Midbrain (tissue), 1 donor: ENCODE results near the gene LCLAT1.

Experiments
- DNase-seq: peaks from one replicate; lab custom pipeline; 2025; lab: John Stamatoyannopoulos, UW

The LCLAT1 gene

DNA sequence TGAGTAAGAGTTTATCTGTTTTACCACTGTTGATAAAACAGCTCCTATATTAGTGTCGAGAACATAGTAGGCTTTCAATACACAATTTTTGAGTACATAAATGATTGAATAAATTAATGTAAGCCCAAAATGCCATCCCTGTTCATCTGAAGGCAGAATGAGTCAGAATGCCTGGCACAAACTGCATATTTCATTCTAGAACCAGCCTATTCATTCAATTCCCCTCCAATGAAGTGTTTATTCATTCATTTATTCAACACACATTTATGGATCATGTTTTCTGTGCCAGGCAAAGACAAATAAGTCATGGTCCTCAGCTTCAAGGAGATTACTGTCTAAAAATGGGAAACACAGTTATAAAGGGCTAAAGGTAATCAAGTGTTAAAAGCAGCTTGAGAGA lies 22.8 kb upstream of the LCLAT1 start:
- no peak for DNase-seq

DNA sequence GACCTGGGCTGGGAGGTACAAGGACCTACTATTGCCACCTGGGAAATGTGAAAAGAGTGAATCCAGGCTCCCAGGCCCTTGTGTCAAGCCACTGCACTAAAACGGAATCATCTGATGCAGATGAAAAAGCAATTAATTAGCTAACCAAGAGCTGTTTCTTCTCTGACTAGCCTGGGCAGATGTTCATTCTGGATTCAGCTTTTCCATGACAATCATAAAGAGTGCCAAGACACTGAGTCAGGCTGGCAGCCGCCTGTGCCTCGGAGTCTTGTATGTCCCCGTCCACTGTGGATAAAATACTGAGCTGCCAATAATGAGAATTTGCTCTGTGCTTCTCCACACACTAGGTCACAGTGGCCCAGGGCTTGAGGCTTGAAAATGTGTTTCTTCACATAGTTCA lies 21.7 kb upstream of the LCLAT1 start:
- DNase-seq = peak; percentile 12

DNA sequence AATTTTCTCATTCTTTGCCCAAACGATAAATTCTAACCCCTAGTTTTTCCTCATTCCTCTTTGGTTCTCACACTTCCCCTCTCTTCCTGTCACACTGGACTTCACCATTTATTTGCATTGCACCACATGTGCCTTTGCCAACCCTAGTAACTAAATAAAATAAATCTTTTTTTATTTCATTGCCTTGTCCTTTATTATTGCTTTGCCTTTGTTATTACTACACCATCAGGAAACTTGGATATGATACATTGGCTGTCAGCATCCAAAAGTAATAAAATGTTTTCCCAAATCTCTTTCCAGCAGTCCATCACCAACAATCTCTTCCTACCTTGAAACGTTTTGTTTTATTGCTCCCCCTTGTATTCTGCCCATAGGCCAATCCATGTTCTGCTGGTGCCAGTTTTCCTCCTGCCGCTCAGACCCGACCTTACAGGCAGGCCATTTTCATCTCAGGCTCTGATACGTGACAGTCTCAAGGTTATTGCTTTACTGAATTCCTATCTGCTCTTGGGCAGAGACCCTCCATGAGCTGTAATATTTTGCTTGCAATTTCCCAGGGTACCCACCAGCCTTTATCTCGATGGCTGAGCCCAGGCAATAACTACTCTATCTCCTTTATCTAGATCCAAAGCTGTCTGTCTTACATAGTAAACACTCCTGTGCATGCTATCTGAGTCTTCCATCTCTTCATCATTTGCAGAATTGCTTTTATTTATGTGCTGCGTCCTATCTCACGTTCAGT lies 19.3 kb upstream of the LCLAT1 start:
- no peak for DNase-seq

DNA sequence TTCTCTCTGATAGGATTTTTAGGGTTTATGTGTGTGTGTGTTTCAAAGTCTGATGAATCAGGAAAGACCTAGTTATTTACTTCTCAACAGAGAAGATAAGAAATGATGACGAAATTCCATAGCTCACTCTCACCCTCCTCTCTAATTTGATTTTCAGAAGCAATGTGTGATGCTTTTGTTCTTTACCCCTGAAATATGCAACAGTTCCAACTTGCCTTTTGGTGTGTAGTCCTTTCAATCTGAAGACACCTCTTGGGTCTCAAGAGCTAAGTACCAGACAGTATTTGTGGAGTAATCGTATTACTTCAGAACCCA lies 18.7 kb upstream of the LCLAT1 start:
- DNase-seq = no peak

DNA sequence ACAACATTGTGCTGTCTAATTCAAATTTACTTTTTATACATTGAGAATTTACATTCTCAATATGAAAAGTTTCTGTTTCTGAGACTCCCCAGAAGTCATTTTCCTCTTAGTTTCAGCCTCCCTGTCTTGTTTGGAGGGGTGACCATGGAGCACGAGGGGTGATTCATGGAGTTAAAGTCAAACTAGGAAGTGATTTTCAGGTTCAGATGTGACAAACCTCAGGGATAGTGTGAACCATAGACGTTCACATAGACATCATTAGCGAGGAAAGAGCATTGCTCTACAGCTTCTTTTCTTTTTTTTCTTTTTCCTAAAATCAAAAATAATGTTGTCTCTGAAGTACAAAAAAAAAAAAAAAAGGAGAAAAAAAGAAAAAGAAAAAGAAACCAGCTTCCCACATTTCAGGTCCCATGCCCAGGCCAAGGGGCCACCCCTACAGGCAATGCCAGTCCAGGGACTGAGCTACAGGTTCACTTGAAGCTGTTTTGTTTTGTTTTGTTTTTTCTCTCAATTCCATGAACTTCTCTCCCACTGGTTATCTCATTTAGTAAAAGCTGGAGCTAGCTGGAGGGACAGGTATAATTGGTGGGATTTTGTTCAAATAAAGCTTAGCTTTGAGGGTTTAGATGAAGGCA lies 18.1 kb upstream of the LCLAT1 start:
- no peak for DNase-seq

DNA sequence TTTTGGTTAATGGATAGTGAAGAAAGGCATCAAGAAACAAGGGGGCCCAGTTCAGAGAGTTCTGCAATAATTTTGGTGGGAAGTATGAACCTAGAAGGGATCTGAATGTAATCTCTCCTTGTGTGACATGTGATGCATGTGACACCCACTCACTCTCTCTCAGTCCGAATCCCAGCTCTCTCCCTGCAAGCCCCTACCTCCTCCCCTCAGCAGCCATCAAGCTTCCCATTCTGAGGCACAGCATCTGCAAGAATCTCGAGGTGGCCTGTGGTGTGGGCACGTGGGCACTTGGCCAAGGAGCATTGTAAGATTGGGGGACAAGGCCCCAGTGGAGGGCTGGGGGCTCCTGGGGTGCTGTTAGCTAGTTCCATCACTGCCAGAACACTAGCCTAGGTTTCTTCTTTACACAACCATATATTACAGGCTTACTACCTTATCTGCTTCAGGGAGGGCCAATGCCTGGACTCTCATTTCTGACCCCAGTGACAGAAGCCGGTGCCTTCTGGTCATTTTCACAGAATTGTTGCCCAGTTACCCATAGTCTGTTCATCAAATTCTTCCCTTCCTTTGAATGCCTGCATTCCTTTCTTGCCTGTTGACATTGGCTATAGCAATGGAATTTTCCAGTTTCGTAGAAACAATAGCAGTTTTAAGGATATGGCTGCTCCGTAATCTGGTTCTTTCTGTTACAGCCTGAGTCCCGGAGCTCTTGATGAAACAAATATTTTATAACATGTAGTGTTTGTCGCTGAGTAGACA lies 13.3 kb upstream of the LCLAT1 start:
- DNase-seq = no peak

DNA sequence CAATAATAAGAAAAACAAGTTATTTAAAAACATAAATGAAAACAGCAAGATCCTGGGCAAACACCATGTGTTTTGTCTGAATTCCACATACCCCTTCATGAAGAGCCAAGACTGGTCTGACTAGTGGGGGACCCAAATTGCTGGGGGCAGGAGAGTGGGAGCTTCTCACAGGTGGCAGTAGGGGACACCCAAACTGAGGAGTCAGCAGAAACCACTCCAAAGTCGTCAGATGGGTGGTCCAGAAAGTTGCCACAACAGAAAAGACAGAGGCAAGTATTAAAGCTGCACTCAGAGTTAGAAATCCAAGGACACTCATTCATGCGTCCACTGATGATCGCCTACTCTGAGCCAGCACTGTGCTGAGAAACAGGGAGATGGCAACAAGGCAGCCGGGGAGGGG lies 12.3 kb upstream of the LCLAT1 start:
- DNase-seq = no peak

DNA sequence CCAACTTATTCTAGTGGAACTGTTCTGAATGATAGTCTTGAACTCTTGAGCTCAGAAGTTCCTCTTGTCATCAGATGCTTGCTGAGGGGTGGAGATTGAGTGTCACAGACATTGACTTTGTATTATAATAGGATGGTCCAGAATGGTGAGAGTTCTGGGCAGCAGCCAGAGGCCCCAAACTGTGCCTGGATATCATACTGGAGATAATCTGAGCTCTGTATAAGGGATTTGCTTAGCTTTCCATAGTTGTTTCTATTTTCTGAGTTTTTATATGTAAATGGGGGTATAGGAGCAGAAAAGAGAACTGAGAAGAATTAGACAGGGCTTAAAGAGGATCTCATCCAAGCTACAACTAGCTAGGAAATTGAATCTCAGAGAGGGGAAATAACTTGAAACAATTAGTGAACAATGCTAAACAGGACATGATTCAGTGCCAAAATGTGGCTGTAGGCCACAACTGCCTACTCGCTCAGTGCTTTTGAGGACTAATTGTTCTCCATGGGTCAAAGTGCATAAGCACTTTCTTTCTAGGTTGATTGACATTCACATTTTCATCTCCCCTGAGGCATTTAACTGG lies 10.1 kb upstream of the LCLAT1 start:
- no peak for DNase-seq

DNA sequence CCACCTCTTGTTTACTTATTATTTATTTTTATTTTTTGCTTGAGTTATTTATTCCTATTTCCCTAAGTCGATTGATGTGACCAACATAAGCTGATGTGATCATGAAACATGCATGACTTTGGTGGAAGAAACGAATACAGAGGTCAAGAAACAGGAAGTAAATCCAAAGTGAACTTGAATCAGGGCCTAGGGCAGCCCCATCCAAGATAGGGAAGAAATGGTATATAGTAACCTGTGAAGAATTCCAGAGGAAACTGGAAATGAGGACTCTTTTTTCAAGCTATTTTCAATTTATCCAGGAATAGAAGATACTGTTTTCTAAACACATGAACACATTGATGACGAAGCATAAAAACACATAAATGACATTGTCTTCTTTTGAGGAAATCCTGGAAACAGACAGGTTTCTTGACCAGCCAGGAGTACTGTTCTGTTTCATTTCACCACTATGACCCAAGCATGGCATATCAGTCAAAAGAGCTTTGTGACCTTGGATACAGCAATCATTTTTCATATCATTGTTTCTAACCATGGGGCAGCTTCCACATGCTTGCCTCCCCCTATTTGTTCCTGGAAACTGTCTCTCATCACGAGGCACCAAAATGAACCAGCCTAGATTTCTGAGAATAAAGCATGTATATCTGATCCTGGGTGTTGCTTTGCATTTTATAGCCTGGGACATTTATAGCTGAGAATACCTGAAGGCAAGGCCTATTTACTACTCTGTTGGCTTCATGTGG lies 9.1 kb upstream of the LCLAT1 start:
- no peak for DNase-seq

DNA sequence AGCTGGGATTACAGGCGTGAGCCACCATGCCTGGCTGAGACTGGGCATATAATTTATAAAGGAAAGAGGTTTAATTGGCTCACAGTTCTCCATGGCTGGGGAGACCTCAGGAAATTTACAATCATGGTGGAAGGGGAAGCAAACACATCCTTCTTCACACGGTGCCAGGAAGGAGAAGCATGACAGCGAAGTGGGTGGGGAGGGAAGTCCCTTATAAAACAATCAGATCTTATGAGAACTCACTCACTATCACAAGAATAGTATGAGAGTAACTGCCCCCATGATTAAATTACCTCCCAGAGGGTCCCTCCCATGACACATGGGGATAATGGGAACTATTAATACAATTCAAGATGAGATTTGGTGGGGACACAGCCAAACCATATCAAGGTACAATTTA lies 7.8 kb upstream of the LCLAT1 start:
- DNase-seq = no peak

DNA sequence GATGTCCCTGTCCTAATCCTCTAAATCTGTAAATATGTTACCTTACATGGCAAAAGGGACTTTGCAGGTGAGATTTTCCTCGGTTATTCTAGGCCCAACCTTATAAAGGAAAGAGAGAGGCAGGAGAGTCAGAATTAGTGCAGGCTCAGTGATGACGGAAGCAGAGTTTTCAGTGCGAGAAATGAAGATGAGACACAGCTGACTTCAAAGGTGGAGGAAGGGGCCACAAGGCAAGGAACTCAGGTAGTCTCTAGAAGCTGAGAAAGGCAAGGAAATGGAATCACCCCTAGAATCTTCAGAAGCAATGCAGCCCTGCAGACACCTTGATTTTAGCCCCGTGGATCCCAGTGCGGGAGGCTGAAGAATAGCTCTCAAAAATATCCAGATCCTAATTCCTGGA lies 7.2 kb upstream of the LCLAT1 start:
- DNase-seq = no peak

DNA sequence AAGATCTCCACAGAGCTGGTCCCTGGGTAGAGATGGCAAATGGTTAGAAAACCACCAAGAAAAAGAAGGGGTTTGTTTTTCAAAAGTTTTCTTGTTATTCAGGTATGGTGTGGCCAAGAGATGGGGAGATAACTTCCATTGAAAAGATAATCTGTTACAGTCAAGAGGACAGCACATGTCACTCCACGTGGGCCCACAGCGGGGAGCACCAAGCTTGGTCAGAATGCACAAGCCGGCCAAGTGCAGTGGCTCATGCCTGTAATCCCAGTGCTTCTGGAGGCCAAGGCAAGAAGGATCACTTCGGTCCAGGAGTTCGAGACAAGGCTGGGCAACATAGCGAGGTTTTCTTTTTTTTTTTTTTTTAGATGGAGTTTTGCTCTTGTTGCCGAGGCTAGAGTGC lies 6.0 kb upstream of the LCLAT1 start:
- no peak for DNase-seq

DNA sequence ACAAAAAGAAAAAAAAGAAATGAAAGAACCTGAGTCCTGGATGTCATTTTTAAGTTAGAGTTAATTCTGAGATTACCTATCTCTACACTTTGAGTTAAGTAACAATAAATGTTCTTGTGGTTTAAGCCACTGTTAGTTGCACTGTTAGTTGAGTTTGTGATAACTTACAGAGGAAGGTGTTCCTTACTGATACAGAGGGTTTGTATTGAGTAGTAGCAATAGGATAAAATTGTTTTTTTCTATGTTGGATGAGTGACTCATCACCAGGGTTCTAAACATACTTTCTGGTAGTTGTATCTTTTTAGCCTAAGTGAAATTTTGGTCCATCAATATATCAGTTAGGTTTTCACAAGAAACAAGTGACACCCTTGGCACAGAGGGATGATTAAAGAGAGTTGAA lies 4.0 kb upstream of the LCLAT1 start:
- DNase-seq = no peak

DNA sequence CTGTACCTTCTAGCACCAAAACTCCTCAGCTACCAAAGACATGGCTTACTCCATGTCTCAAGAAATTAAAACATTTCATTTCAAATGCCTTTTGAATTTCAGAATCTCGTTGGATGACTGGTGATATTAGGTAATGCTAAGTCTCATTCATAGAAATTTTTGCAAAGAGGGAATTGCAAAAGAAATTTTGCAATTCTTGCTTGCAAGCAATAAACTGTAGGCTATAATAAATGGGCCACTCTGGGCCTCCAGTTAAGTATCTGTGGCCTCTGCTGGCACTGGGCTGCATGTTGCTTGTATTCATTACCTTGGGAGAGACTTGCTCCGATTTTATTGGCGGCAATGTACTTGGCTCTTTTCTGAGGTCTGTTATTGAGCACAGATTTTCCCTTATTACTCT lies 2.8 kb upstream of the LCLAT1 start:
- DNase-seq = no peak

DNA sequence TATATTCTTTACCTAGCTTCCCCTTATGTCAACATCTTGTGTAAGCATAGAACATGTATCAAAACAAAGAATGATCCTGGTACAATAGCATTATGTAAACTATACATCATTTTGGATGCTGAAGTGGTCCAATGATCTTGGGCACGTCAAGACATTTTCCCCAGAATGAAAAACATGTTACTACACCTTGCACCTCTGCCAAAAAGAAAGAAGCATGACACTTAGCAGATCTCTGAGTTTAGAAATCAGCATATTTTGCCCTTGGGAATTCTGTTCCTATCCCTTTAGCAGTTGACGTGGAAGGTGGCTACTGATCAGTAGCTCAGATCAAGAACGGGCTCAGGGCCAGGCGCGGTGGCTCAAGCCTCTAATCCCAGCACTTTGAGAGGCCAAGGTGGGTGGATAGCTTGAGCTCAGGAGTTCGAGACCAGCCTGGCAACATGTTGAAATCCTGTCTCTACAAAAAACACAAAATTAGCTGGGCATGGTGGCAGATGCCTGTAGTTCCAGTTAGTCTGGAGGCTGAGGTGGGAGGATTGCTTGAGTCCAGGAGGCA lies 1.7 kb upstream of the LCLAT1 start:
- DNase-seq = no peak

DNA sequence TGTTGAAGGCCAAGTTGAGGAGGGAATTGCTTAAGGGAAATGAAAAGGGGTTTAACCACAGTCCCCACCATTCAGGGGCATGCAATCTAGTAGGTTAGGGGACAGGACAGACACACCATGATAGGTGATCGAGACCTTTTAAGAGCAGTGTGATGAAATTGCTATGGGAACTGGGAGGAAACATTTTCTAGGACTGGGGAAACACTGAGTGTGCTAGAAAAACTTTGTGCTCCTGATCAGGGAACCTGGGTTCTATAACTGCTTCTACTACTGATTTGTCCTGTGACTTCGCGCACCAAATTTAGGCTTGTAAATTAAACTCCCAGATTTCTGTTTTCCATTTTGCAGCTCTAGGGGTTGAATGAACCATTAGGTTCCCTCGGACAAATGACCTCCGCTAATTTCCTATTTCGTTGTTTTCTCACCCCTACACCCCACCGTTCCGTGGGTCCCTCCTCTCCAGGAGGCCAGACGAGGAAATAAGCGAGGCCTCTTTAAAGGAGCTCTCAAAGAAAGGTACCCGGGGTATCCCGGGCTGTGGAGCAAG lies 371 bp upstream of the LCLAT1 start:
- DNase-seq = no peak

DNA sequence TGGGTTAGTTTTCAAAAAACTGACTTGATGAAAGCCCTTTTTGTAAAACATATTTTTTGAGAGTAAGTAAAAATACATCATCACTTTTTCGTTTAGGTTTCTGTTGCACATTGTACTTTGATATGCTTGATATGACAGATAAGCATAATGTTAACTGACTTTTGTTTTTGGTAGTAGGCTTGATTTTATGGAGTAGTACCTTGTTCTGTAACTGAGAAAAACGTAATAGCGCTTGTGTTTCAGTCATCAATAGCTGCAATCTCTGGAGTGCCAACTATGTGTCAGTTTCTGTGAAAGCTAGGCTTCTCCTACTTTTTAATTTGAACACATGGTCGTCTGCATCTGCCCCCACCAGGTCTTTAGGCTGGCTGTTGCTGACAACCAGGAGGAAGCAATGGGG lies 1.3 kb downstream of the LCLAT1 start:
- DNase-seq = no peak

DNA sequence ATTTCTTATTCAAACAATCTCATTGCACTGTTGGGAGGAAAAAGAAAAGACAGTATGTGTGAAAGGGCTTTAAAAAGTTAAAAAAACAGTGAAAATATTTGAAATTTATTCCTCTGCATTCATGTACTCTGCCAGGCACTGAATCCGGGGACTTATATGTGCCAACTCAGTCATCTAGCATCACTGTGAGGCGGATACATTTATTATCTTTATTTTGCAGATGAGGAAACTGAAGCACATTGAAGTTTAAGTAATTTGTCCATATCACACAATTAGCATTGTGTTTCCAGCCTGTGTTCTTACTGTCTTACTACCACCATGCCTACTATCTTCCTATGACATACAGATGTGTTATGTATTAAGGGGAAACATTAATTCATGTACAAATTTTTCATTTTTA lies 1.8 kb downstream of the LCLAT1 start:
- no peak for DNase-seq

DNA sequence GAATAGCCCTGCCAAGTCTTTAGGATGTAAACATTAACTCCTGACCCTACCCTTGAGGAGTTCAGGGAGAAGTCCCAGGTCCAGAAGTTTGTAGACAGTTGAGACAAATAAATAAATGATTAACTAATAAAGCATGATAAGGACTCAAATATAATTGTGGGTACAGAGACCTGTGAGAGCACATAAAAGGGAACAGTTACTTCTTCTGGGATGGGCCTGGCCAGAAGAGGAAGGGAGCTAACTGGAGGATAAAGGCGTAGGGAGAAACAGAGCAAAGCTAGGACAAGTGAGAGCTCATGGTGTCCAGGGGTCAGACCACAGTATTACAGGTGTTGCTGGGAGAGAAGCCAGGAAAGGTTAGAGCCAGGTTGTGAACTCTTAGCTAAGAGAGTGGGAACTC lies 3.0 kb downstream of the LCLAT1 start:
- DNase-seq = no peak

DNA sequence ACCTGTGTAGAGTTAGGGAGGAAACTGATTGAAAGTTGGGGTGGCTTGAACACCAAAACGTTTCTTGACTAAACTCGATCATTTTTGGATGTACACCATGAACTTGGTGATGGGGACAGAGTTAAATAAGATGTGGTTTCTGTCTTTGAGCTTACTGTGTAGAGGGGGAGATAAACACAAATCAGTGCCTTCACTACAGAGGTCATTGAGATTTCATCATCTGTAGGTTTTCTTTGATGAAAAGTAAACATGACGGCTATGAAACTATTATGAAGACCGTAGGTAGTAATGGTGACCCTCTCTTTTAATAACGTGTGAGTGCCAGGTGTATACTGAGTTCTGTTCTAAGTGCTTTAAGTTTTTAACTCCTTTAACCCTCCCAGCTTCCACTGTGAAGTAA lies 6.5 kb downstream of the LCLAT1 start:
- DNase-seq = no peak

DNA sequence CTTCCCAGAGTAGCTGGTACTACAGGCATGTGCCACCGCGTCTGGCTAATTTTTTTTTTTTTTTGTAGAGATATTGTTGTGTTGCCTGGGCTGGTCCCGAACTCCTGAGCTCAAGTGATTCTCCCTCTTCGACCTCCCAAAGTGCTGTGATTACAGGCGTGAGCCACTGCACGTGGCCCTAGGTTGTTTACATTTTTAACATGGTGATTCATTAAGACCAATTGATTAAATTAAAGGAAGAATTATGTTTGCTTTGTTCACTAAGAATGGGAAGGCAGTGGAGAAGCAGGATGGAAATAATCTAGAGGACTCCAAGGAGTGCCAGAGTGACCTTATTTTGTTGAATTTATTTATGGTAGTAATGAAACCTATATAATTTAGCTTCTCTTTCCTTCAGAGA lies 7.5 kb downstream of the LCLAT1 start:
- DNase-seq = no peak
